ENCODE data around the gene RIMOC1.

Gene RIMOC1

DNA sequence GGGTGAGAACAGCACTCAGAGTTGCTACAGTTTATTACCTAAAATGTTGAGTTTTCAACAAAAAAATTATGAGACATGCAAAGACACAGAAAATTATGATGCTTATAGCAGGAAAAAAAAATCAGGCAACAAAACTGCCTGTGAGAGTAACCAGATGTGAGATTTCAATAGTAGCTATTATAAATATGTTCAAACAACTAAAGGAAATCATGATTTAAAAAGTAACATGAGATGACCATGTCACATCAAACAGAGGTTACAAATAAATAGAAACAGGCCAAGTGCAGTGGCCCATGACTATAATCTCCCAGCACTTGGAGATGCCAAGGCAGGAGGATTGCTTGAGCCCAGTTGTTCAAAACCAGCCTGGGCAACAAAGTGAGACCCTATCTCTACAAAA lies 12.1 kb upstream of the RIMOC1 start:
- Histone ChIP-seq H3K4me3 (ENCODE audit: low read length in 2 of 2) (no peak overlapping the region), H3K27ac (ENCODE audit: low read length) (no peak overlapping the region), H3K36me3 (ENCODE audit: control insufficient read depth in 2 of 2, insufficient read depth in 2 of 2, low read length in 2 of 2) (no peaks in the 10 kb centered on the region), H3K4me1 (ENCODE audit: control insufficient read depth, insufficient read depth, low read length) (no peaks in the 10 kb centered on the region), H3K27me3 (ENCODE audit: control insufficient read depth in 1 of 2, insufficient read depth in 2 of 2, low read length in 2 of 2) (peaks cover 3 to 4% of the 10 kb centered on the region in 2 donors), H3K9me3 (ENCODE audit: control insufficient read depth in 2 of 2, low read length in 2 of 2) (no peaks in the 10 kb centered on the region), H3K9ac (ENCODE audit: low read length in 2 of 2) (no peak overlapping the region)

DNA sequence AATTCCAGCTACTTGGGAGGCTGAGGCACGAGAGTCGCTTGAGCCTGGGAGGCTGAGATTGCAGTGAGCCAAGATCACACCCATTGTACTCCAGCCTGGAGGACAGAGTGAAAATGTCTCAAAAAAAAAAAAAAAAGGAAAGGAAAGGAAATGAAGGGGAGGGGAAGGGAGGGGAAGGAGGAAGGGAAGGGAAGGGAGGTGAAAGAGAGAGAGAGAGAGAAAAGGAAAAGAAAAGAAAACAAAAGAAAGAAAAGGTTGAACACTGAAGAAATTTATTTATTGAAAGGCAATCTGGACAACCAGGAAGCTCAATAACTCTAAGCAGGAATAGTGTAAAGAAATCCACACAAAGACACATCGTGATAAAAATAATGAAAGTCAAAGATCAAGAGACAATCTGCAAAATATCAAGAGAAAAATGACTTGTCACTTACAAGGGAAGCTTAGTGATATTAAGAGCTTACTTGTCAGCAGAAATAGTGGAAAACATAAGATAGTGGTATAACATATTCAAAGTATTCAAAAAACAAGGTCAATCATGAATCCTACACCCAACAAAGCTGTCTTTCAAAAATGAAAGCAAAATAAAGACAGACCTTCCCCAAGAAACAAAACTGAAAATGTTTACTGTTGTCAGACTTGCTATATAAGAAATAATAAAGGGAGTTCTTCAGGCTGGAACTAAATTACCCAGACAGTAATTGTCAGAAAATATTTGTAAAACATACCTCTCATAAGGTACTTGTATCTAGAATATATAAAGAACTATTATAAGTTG lies 10.9 kb upstream of the RIMOC1 start:
- no peaks in the 10 kb centered on the region for H3K9me3 ChIP-seq (ENCODE audit: control insufficient read depth in 2 of 2, low read length in 2 of 2)

DNA sequence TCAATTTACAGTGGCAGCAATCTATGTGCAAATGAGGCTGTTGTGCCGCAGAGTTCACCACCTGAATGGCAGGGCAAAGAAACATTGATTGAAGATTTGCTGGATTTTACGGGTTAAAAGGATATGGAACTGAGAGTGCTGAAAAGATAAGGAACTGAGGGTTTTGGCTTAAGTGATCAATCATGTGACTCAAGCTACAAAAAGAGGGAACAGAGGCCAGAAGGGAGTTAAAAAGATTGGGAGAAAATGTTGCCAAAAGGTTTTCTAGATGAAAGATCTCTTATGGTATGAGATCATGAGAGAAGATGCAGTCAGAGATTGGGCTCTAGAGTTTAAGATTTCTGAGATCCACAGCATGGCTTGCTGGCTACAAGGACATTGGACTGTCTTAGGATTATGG lies 7.9 kb upstream of the RIMOC1 start:
- Histone ChIP-seq H3K27ac (ENCODE audit: low read length) (no peak overlapping the region), H3K4me1 (ENCODE audit: control insufficient read depth, insufficient read depth, low read length) (no peaks in the 10 kb centered on the region), H3K9me3 (ENCODE audit: control insufficient read depth in 2 of 2, low read length in 2 of 2) (no peaks in the 10 kb centered on the region), H3K36me3 (ENCODE audit: control insufficient read depth in 2 of 2, insufficient read depth in 2 of 2, low read length in 2 of 2) (no peaks in the 10 kb centered on the region), H3K27me3 (ENCODE audit: control insufficient read depth in 1 of 2, insufficient read depth in 2 of 2, low read length in 2 of 2) (peaks cover 3 to 4% of the 10 kb centered on the region in 2 donors), H3K9ac (ENCODE audit: low read length in 2 of 2) (no peak overlapping the region), H3K4me3 (ENCODE audit: low read length in 2 of 2) (no peak overlapping the region)

More for the DNA sequence above, 10.9 kb upstream of the RIMOC1 start:
- no peaks in the 10 kb centered on the region for H3K4me1 ChIP-seq (ENCODE audit: control insufficient read depth, insufficient read depth, low read length)
- no peak overlapping the region for H3K4me3 ChIP-seq (ENCODE audit: low read length in 2 of 2)
- H3K27me3 ChIP-seq (ENCODE audit: control insufficient read depth in 1 of 2, insufficient read depth in 2 of 2, low read length in 2 of 2) = peaks cover 3 to 4% of the 10 kb centered on the region in 2 donors
- no peak overlapping the region for H3K9ac ChIP-seq (ENCODE audit: low read length in 2 of 2)
- H3K27ac ChIP-seq (ENCODE audit: low read length) = no peak overlapping the region
- no peaks in the 10 kb centered on the region for H3K36me3 ChIP-seq (ENCODE audit: control insufficient read depth in 2 of 2, insufficient read depth in 2 of 2, low read length in 2 of 2)

DNA sequence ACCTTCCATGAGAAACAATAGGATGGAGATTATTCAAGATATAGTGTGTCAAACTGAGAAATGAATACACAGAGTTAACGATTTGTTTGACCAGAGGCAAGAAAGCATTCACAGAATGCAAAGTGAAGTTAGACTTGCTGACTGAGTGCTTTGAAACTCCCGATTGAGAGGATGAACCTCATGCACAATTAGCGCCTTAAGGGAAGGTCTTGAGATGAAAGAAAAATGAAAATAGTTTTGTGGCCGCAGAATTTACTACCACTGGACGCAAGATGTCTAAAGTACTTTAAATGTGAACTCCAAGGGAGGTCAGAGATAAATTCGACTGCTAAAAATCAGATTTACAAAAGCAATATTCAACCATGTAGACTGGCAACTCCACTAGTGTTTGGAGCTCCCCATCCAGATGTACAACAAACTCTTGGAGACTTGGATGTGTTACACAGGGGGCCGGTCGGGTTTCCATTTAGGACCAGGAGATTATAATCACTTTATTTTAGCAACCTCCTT lies 707 bp upstream of the RIMOC1 start:
- H3K4me3 ChIP-seq (ENCODE audit: low read length in 2 of 2) = peak overlapping the region; percentile 65 to 87
- no peaks in the 10 kb centered on the region for H3K9me3 ChIP-seq (ENCODE audit: control insufficient read depth in 2 of 2, low read length in 2 of 2)
- no peaks in the 10 kb centered on the region for H3K4me1 ChIP-seq (ENCODE audit: control insufficient read depth, insufficient read depth, low read length)
- peak overlapping the region; percentile 52 to 78 for H3K9ac ChIP-seq (ENCODE audit: low read length in 2 of 2)
- H3K36me3 ChIP-seq (ENCODE audit: control insufficient read depth in 2 of 2, insufficient read depth in 2 of 2, low read length in 2 of 2) = peaks cover 0 to 3% of the 10 kb centered on the region in 2 donors
- peak overlapping the region; percentile 91 for H3K27ac ChIP-seq (ENCODE audit: low read length)
- no peaks in the 10 kb centered on the region for H3K27me3 ChIP-seq (ENCODE audit: control insufficient read depth in 1 of 2, insufficient read depth in 2 of 2, low read length in 2 of 2)

DNA sequence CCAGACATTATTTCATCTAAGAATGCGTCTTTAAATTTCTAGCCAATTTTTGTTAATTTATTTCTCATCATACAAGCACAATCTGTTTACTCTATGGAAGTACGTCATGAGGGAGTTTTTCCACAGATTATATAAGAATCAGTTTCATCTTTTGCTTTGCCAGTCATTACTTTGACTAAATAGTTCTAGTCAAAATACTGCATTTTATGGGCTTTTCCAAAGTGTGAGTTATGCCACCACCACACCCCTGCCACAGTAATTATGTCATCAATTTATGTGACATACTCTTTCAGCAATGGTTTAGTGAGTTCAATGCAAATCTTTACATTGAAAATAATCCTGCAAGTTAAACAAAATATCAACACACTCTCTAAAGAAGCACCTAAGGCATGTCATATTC lies 2.0 kb downstream of the RIMOC1 start:
- Histone ChIP-seq H3K36me3 (ENCODE audit: control insufficient read depth in 2 of 2, insufficient read depth in 2 of 2, low read length in 2 of 2) (peaks cover 4 to 14% of the 10 kb centered on the region in 2 donors), H3K4me3 (ENCODE audit: low read length in 2 of 2) (no peak overlapping the region), H3K27ac (ENCODE audit: low read length) (no peak overlapping the region), H3K9me3 (ENCODE audit: control insufficient read depth in 2 of 2, low read length in 2 of 2) (no peaks in the 10 kb centered on the region), H3K4me1 (ENCODE audit: control insufficient read depth, insufficient read depth, low read length) (no peaks in the 10 kb centered on the region), H3K9ac (ENCODE audit: low read length in 2 of 2) (peak overlapping the region in 1 of 2 donors; percentile 1), H3K27me3 (ENCODE audit: control insufficient read depth in 1 of 2, insufficient read depth in 2 of 2, low read length in 2 of 2) (no peaks in the 10 kb centered on the region)

DNA sequence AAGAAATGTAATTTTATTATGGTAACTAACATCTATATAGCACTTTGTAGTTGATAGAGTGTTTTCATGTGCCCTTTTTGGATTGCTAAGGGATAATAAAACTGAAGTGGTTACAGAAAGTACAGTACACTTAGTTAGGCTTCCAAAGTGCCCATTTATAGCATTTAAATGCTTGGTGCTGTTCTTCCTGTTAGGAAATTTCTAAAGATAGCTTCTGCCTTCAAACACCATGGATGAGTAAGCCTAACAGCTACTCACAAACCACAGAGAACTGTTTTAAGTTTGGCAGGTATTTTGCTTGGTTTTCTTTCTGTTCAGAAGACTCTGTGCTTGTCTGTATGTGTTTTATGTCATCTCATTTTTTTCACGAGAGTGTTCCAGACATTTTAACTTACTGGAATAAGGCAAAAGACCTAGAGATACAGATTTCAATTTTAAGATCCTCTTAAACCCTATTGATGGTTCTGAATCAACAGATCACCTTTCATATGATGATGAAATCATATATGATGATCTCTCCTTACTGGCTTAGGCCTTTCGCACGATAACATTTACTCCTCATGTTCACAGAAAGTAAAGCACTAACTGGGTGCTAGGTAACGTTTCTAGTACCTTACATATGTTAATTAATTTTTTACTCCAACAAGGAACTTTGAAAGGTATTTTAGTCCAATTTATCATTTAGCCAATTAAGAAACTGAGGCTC lies 4.4 kb downstream of the RIMOC1 start:
- Histone ChIP-seq H3K9me3 (ENCODE audit: control insufficient read depth in 2 of 2, low read length in 2 of 2) (no peaks in the 10 kb centered on the region), H3K9ac (ENCODE audit: low read length in 2 of 2) (peak overlapping the region; percentile 2 to 81), H3K4me3 (ENCODE audit: low read length in 2 of 2) (peak overlapping the region in 1 of 2 donors; percentile 43), H3K27ac (ENCODE audit: low read length) (peak overlapping the region; percentile 69), H3K36me3 (ENCODE audit: control insufficient read depth in 2 of 2, insufficient read depth in 2 of 2, low read length in 2 of 2) (peaks cover 15 to 19% of the 10 kb centered on the region in 2 donors), H3K27me3 (ENCODE audit: control insufficient read depth in 1 of 2, insufficient read depth in 2 of 2, low read length in 2 of 2) (no peaks in the 10 kb centered on the region), H3K4me1 (ENCODE audit: control insufficient read depth, insufficient read depth, low read length) (no peaks in the 10 kb centered on the region)

DNA sequence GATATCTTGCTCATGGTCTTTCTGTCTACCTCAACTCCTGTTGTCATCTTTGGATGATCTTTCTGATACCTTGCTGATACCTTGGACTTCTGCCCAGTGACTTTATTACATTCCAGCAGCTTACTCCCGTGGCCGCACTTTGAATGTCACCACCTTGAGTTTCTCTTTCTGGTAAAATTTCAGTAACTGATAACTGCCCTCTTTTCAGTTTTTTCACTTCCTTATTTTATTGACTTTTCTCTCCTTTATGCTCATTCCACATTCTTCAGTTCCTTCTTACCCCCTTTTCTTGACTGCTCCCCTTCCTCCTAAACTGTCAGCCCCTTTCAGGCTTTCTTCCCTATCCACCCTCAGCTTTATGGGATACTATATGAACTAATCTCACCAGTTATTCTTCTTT lies 14.0 kb downstream of the RIMOC1 start:
- no peak overlapping the region for H3K27ac ChIP-seq (ENCODE audit: low read length)
- no peaks in the 10 kb centered on the region for H3K9me3 ChIP-seq (ENCODE audit: control insufficient read depth in 2 of 2, low read length in 2 of 2)
- peaks cover 19 to 39% of the 10 kb centered on the region in 2 donors for H3K36me3 ChIP-seq (ENCODE audit: control insufficient read depth in 2 of 2, insufficient read depth in 2 of 2, low read length in 2 of 2)
- no peaks in the 10 kb centered on the region for H3K4me1 ChIP-seq (ENCODE audit: control insufficient read depth, insufficient read depth, low read length)
- no peaks in the 10 kb centered on the region for H3K27me3 ChIP-seq (ENCODE audit: control insufficient read depth in 1 of 2, insufficient read depth in 2 of 2, low read length in 2 of 2)
- no peak overlapping the region for H3K9ac ChIP-seq (ENCODE audit: low read length in 2 of 2)
- H3K4me3 ChIP-seq (ENCODE audit: low read length in 2 of 2) = no peak overlapping the region

DNA sequence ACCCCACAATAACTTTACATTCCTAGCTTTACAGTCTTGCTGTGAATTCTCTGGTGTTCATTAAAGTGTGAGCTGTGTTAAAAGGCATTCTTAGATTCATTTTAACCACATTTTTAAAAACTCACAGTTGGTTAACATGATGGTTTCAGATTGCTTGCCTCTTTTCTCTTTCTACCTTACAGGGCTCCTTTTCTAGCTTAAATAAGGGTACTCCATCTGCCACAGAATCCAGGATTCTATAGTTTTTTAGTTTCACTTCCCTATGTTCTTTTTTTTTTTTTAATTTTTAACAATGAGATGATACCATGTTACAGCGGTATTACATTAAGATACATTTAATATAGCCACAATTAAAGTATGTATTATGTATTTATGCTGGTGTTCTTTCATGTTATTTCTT lies 17.0 kb downstream of the RIMOC1 start:
- Histone ChIP-seq H3K27ac (ENCODE audit: low read length) (no peak overlapping the region), H3K9me3 (ENCODE audit: control insufficient read depth in 2 of 2, low read length in 2 of 2) (no peaks in the 10 kb centered on the region), H3K36me3 (ENCODE audit: control insufficient read depth in 2 of 2, insufficient read depth in 2 of 2, low read length in 2 of 2) (peaks cover 13 to 25% of the 10 kb centered on the region in 2 donors), H3K9ac (ENCODE audit: low read length in 2 of 2) (no peak overlapping the region), H3K27me3 (ENCODE audit: control insufficient read depth in 1 of 2, insufficient read depth in 2 of 2, low read length in 2 of 2) (no peaks in the 10 kb centered on the region), H3K4me1 (ENCODE audit: control insufficient read depth, insufficient read depth, low read length) (no peaks in the 10 kb centered on the region), H3K4me3 (ENCODE audit: low read length in 2 of 2) (no peak overlapping the region)

DNA sequence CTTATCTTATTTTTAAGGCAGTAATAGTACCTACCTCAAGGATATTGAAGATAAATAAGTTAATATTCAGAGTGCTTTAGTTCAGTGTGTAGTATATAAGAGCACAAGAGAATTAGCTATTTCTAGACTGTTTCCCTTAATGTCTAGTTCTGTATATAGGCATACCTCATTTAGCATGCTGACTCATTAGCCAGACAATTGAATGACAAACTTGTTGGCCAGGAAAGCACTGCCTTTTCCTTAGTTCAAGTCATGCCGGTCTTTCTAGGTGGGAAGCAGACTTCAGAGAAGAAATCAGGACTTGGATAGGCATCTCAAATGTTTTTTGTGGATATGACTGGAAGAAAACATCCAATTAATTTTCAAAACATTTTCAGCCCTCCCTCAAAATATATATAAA lies 17.7 kb downstream of the RIMOC1 start:
- Histone ChIP-seq H3K9me3 (ENCODE audit: control insufficient read depth in 2 of 2, low read length in 2 of 2) (no peaks in the 10 kb centered on the region), H3K27ac (ENCODE audit: low read length) (no peak overlapping the region), H3K9ac (ENCODE audit: low read length in 2 of 2) (no peak overlapping the region), H3K4me1 (ENCODE audit: control insufficient read depth, insufficient read depth, low read length) (no peaks in the 10 kb centered on the region), H3K36me3 (ENCODE audit: control insufficient read depth in 2 of 2, insufficient read depth in 2 of 2, low read length in 2 of 2) (peaks cover 13 to 22% of the 10 kb centered on the region in 2 donors), H3K27me3 (ENCODE audit: control insufficient read depth in 1 of 2, insufficient read depth in 2 of 2, low read length in 2 of 2) (no peaks in the 10 kb centered on the region), H3K4me3 (ENCODE audit: low read length in 2 of 2) (no peak overlapping the region)

DNA sequence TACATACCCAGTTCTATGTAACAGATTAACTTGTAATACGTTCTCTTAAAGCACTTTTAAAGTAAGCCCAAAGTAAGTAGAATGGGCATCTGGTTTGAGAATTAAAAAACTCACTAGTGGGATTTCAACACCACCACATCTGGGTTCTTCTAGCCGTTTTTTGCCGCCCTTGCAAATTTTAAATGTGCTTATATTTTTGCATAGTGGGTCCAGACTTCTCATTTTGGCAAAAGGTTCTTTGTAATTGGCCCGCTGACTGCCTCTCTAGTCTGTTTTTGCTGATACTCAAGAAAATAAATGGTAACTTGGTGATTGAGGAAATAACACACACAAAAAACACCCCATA lies 20.4 kb downstream of the RIMOC1 start:
- H3K27me3 ChIP-seq (ENCODE audit: control insufficient read depth in 1 of 2, insufficient read depth in 2 of 2, low read length in 2 of 2) = no peaks in the 10 kb centered on the region
- H3K9ac ChIP-seq (ENCODE audit: low read length in 2 of 2) = peak overlapping the region; percentile 89 to 98
- peak overlapping the region; percentile 84 for H3K27ac ChIP-seq (ENCODE audit: low read length)
- H3K4me1 ChIP-seq (ENCODE audit: control insufficient read depth, insufficient read depth, low read length) = no peaks in the 10 kb centered on the region
- no peaks in the 10 kb centered on the region for H3K9me3 ChIP-seq (ENCODE audit: control insufficient read depth in 2 of 2, low read length in 2 of 2)
- H3K4me3 ChIP-seq (ENCODE audit: low read length in 2 of 2) = peak overlapping the region; percentile 79 to 95
- H3K36me3 ChIP-seq (ENCODE audit: control insufficient read depth in 2 of 2, insufficient read depth in 2 of 2, low read length in 2 of 2) = peaks cover 6 to 10% of the 10 kb centered on the region in 2 donors
